H1 (cell line): ENCODE measurements around the gene TRPC4. TPM values are rescaled to one million over a fixed set of nuclear protein-coding genes. Genes with fewer than 3 reads are reported as not detected.

ENCODE experiments used
- CTCF ChIA-PET: fragments of 300-600 bp; sonication (Branson Sonifier 250); formaldehyde crosslinking; loops from one replicate; lab custom pipeline; 2021; ENCODE audit not compliant: partially characterized antibody; lab: Charles Lee
- POLR2A ChIA-PET: fragments of 300-600 bp; sonication (Branson Sonifier 250); formaldehyde crosslinking; loops from one replicate; lab custom pipeline; 2021; ENCODE audit warnings: inconsistent platforms; ENCODE audit not compliant: partially characterized antibody; lab: Charles Lee
- DNase-seq, 2 experiments: peaks; one replicate each; pipeline versions ENCODE4 v3.0.0 to v3.0.0-alpha.2; 2010 to 2022; ENCODE audit warnings: low spot score in 2 of 2, low read depth in 1 of 2, mixed read lengths in 1 of 2
- FAIRE-seq: peaks from 2 replicates; lab custom pipeline; 2011; peaks lifted over from hg19 to GRCh38; lab: Jason Lieb, UNC
- H2AFZ ChIP-seq: 2 replicates; pipeline ENCODE4 v1.8.1; 2012; ENCODE audit warnings: low read length, inconsistent platforms
- H2AK5ac ChIP-seq: 2 replicates; pipeline ENCODE4 v1.6.1; 2013; ENCODE audit warnings: low read depth, low read length
- H2BK120ac ChIP-seq: replicated peaks from 2 replicates; pipeline ENCODE3; 2013; ENCODE audit warnings: low read depth, low read length, inconsistent platforms
- H2BK12ac ChIP-seq: 2 replicates; pipeline ENCODE4 v1.6.1; 2013; ENCODE audit warnings: low read depth, low read length
- H2BK15ac ChIP-seq: 2 replicates; pipeline ENCODE4 v1.6.1; 2013; ENCODE audit warnings: low read length
- H2BK20ac ChIP-seq: 2 replicates; pipeline ENCODE4 v1.6.1; 2013; ENCODE audit warnings: low read length
- H2BK5ac ChIP-seq: 2 replicates; pipeline ENCODE4 v1.6.1; 2013; ENCODE audit warnings: low read depth, low read length
- H3K14ac ChIP-seq: 2 replicates; pipeline ENCODE4 v1.6.1; 2013; ENCODE audit warnings: inconsistent platforms; ENCODE audit not compliant: insufficient read length
- H3K18ac ChIP-seq: 2 replicates; pipeline ENCODE4 v1.6.1; 2013; ENCODE audit warnings: low read length; ENCODE audit errors: extremely low read depth
- H3K23ac ChIP-seq: 2 replicates; pipeline ENCODE4 v1.6.1; 2013; ENCODE audit warnings: inconsistent platforms; ENCODE audit not compliant: insufficient read length
- H3K23me2 ChIP-seq: 2 replicates; pipeline ENCODE4 v1.6.1; 2013; ENCODE audit warnings: low read depth, low read length
- H3K27ac ChIP-seq: 2 replicates; pipeline ENCODE4 v1.6.1; 2011; ENCODE audit warnings: low read depth, low read length, inconsistent platforms
- H3K27me3 ChIP-seq, 4 experiments: replicated peaks in 1 of 4; 1 replicate in 1 of 4; 2 replicates in 3 of 4; pipeline versions ENCODE4 v1.6.1 to v1.8.1; 2011 to 2013; ENCODE audit warnings: low read length in 3 of 4, mild to moderate bottlenecking in 3 of 4, inconsistent platforms in 2 of 4, mixed read lengths in 2 of 4, moderate library complexity in 1 of 4; ENCODE audit not compliant: control insufficient read depth in 3 of 4, insufficient read depth in 3 of 4; ENCODE audit errors: extremely low read depth in 1 of 4
- H3K36me3 ChIP-seq, 4 experiments: 2 replicates each; pipeline versions ENCODE4 v1.6.1 to v1.8.1; 2011 to 2013; ENCODE audit warnings: mild to moderate bottlenecking in 4 of 4, low read length in 3 of 4, moderate library complexity in 2 of 4, control low read depth in 1 of 4, inconsistent platforms in 1 of 4; ENCODE audit not compliant: insufficient read depth in 4 of 4, control insufficient read depth in 2 of 4
- H3K4ac ChIP-seq: replicated peaks from 2 replicates; pipeline ENCODE3; 2013; ENCODE audit warnings: low read length, low read depth, mixed read lengths, inconsistent platforms; ENCODE audit not compliant: insufficient read length
- H3K4me1 ChIP-seq, 4 experiments: replicated peaks in 1 of 4; 1 replicate in 1 of 4; 2 replicates in 3 of 4; pipeline versions ENCODE4 v1.6.1 to v1.8.1; 2011 to 2013; ENCODE audit warnings: low read length in 3 of 4, inconsistent platforms in 2 of 4, mixed read lengths in 1 of 4; ENCODE audit not compliant: insufficient read depth in 4 of 4, control insufficient read depth in 3 of 4
- H3K4me2 ChIP-seq, 2 experiments: 2 replicates each; pipeline versions ENCODE4 v1.6.1 to v1.8.1; 2011 to 2013; ENCODE audit warnings: low read depth in 2 of 2, low read length in 2 of 2, control low read depth in 1 of 2, inconsistent platforms in 1 of 2, mild to moderate bottlenecking in 1 of 2; ENCODE audit not compliant: insufficient read depth in 1 of 2
- H3K4me3 ChIP-seq, 4 experiments: fragments of 200-600, 300-600 bp in 1 of 4; sonication (generic), shearing (Covaris generic), sonication (Bioruptor Twin) in 1 of 4; 2 replicates each; pipeline versions ENCODE4 v1.5.1 to v1.8.1; 2011 to 2016; ENCODE audit warnings: low read length in 4 of 4, low read depth in 3 of 4, control low read depth in 2 of 4, inconsistent platforms in 2 of 4, mild to moderate bottlenecking in 2 of 4, mixed read lengths in 1 of 4, moderate library complexity in 1 of 4; ENCODE audit not compliant: insufficient read depth in 2 of 4; ENCODE audit errors: extremely low read depth in 1 of 4
- H3K56ac ChIP-seq: replicated peaks from 2 replicates; pipeline ENCODE3; 2013; ENCODE audit warnings: low read depth, mild to moderate bottlenecking, mixed read lengths, low read length, inconsistent platforms; ENCODE audit not compliant: insufficient read length
- H3K79me1 ChIP-seq: 2 replicates; pipeline ENCODE4 v1.6.1; 2013; ENCODE audit warnings: low read depth, low read length, control low read depth
- H3K79me2 ChIP-seq, 2 experiments: 2 replicates each; pipeline versions ENCODE4 v1.6.1 to v1.8.1; 2012 to 2013; ENCODE audit warnings: low read length in 2 of 2, mild to moderate bottlenecking in 2 of 2, inconsistent platforms in 1 of 2; ENCODE audit not compliant: insufficient read depth in 2 of 2, control insufficient read depth in 1 of 2
- H3K9ac ChIP-seq, 4 experiments: replicated peaks in 1 of 4; 1 replicate in 1 of 4; 2 replicates in 3 of 4; pipeline versions ENCODE4 v1.6.1 to v1.8.1; 2011 to 2013; ENCODE audit warnings: low read depth in 3 of 4, low read length in 3 of 4, control low read depth in 2 of 4, mild to moderate bottlenecking in 2 of 4, moderate library complexity in 2 of 4, inconsistent platforms in 1 of 4; ENCODE audit errors: extremely low read depth in 1 of 4
- H3K9me3 ChIP-seq, 2 experiments: 2 replicates each; pipeline versions ENCODE4 v1.6.1 to v1.8.1; 2012 to 2013; ENCODE audit warnings: mild to moderate bottlenecking in 2 of 2, moderate library complexity in 2 of 2, control low read depth in 1 of 2, inconsistent platforms in 1 of 2, low read depth in 1 of 2, low read length in 1 of 2, mixed read lengths in 1 of 2; ENCODE audit not compliant: insufficient read depth in 2 of 2
- H4K20me1 ChIP-seq, 2 experiments: replicated peaks in 1 of 2; 2 replicates each; pipeline versions ENCODE3 to v1.8.1; 2011 to 2013; ENCODE audit warnings: inconsistent platforms in 2 of 2, low read length in 2 of 2, mild to moderate bottlenecking in 1 of 2; ENCODE audit not compliant: insufficient read depth in 2 of 2, control insufficient read depth in 1 of 2
- H4K5ac ChIP-seq: 2 replicates; pipeline ENCODE4 v1.6.1; 2013; ENCODE audit warnings: low read length, low read depth, mixed read lengths, inconsistent platforms; ENCODE audit not compliant: insufficient read length
- H4K8ac ChIP-seq: 2 replicates; pipeline ENCODE4 v1.8.0; 2013; ENCODE audit warnings: mild to moderate bottlenecking, moderate library complexity, low read length, inconsistent platforms; ENCODE audit not compliant: insufficient read depth; ENCODE audit errors: extremely low read depth
- H4K91ac ChIP-seq: replicated peaks from 2 replicates; pipeline ENCODE3; 2013; ENCODE audit warnings: low read length, mixed read lengths, inconsistent platforms; ENCODE audit not compliant: insufficient read length
- ATF2 ChIP-seq: IDR thresholded peaks from 2 replicates; pipeline ENCODE4 v1.6.1; 2012; ENCODE audit warnings: low read length, inconsistent platforms
- ATF3 ChIP-seq: IDR thresholded peaks from 2 replicates; pipeline ENCODE4 v1.6.1; 2011; ENCODE audit warnings: low read depth, mild to moderate bottlenecking, low read length; ENCODE audit not compliant: insufficient read depth
- CBX5 ChIP-seq: fragments of 300-800, 300-1000 bp; sonication (generic); IDR thresholded peaks from 2 replicates; pipeline ENCODE4 v1.7.1; 2016; ENCODE audit warnings: antibody characterized with exemption, low read length, low read depth
- CREB1 ChIP-seq: IDR thresholded peaks from 2 replicates; pipeline ENCODE4 v1.6.1; 2012; ENCODE audit warnings: inconsistent platforms
- EP300 ChIP-seq, 2 experiments: IDR thresholded peaks; 1 replicate in 1 of 2; 2 replicates in 1 of 2; pipeline ENCODE4 v1.6.1; 2011 to 2012; ENCODE audit warnings: low read depth in 2 of 2, low read length in 2 of 2, mild to moderate bottlenecking in 2 of 2, borderline replicate concordance in 1 of 2, inconsistent platforms in 1 of 2, moderate library complexity in 1 of 2
- GABPA ChIP-seq: IDR thresholded peaks from 2 replicates; pipeline ENCODE4 v1.6.1; 2011; ENCODE audit warnings: mild to moderate bottlenecking, low read length, moderate library complexity, borderline replicate concordance; ENCODE audit not compliant: insufficient read depth
- GTF2F1 ChIP-seq: IDR thresholded peaks from 2 replicates; pipeline ENCODE4 v1.6.1; 2012; ENCODE audit warnings: low read depth, low read length, improper control_type of control experiment, borderline replicate concordance
- POLR2AphosphoS5 ChIP-seq: IDR thresholded peaks from 2 replicates; pipeline ENCODE4 v1.6.1; 2011; ENCODE audit warnings: low read depth, low read length
- RXRA ChIP-seq: IDR thresholded peaks from 2 replicates; pipeline ENCODE4 v1.6.1; 2011; ENCODE audit warnings: low read depth, mild to moderate bottlenecking, low read length, moderate library complexity; ENCODE audit not compliant: insufficient read depth
- TBP ChIP-seq: IDR thresholded peaks from 2 replicates; pipeline ENCODE4 v1.6.1; 2011; ENCODE audit warnings: low read depth, low read length, improper control_type of control experiment
- TCF12 ChIP-seq: IDR thresholded peaks from 2 replicates; pipeline ENCODE4 v1.6.1; 2011; ENCODE audit warnings: low read depth, mild to moderate bottlenecking, low read length
- TEAD4 ChIP-seq: IDR thresholded peaks from 2 replicates; pipeline ENCODE4 v1.6.1; 2012; ENCODE audit warnings: low read depth, low read length, inconsistent platforms, mixed read lengths
- WGBS, 2 experiments: shearing (Covaris generic) in 1 of 2; methylation state at CpG; one replicate each; pipeline versions ENCODE4 v1.1.6 to v1.1.7; 2013 to 2015; ENCODE audit warnings: low lambda C conversion rate in 2 of 2, mixed read lengths in 2 of 2, inconsistent platforms in 1 of 2, low coverage in 1 of 2, missing lambda C conversion rate in 1 of 2; ENCODE audit not compliant: insufficient replicate concordance in 2 of 2, insufficient coverage in 1 of 2, insufficient read length in 1 of 2; ENCODE audit errors: extremely low coverage in 1 of 2, missing lambda C conversion rate in 1 of 2; 5-methylcytosine and 5-hydroxymethylcytosine counted together
- polyA plus RNA-seq, 7 experiments: library from polyadenylated mRNA; depleted of rRNA in 3 of 7; stranded (reverse) in 5 of 7; unstranded in 2 of 7; fragments of >200 nt in 5 of 7; fragments of 200-250 nt in 2 of 7; gene quantifications; 1 replicate in 5 of 7; 2 replicates in 1 of 7; 4 replicates in 1 of 7; pipeline versions ENCODE4 v1.2.1 to v1.2.3, GENCODE V29; 2011 to 2013; ENCODE audit warnings: missing spikeins in 2 of 7, mixed read lengths in 2 of 7
- total RNA-seq: library from RNA; stranded (reverse); fragmentation: NEBNext Ultra II Directional; extraction: Animal tissue kit (Norgen Biotek cat#: 25700); gene quantifications from 2 replicates; pipeline ENCODE4 v1.2.1, GENCODE V29; 2021

TRPC4 gene
- total and polyA plus RNA-seq, 2 of the 8 experiments (the other 6 are each of a cell fraction or from before 2014, with no cell fraction given) = 12.3 to 14.7 TPM

GRCh38 chr13:37769545-37769944 is 100.0 kb downstream of the TRPC4 start:
- Histone ChIP-seq H3K9me3 (no peaks in the 10 kb centered on the region), H3K18ac (no peak overlapping the region), H4K5ac (no peak overlapping the region), H3K4me2 (no peak overlapping the region), H3K27me3 (no peaks in the 10 kb centered on the region), H4K8ac (no peak overlapping the region), H2AK5ac (no peak overlapping the region), H3K56ac (no peak overlapping the region), H3K9ac (no peak overlapping the region), H3K36me3 (no peaks in the 10 kb centered on the region), H3K4me1 (no peaks in the 10 kb centered on the region), H2BK15ac (no peak overlapping the region), H4K20me1 (peaks cover 0 to 2% of the 10 kb centered on the region in 2 experiments), H3K79me2 (no peaks in the 10 kb centered on the region), H3K23ac (no peak overlapping the region), H3K14ac (no peak overlapping the region), H3K79me1 (no peaks in the 10 kb centered on the region), H4K91ac (no peak overlapping the region), H2BK20ac (no peak overlapping the region), H3K27ac (no peak overlapping the region), H2BK12ac (no peak overlapping the region), H3K4me3 (no peak overlapping the region), H3K23me2 (no peaks in the 10 kb centered on the region), H2AFZ (no peak overlapping the region), H2BK5ac (no peak overlapping the region)
- DNase-seq (no peak), FAIRE-seq (peak; percentile 32)
- POLR2A ChIA-PET = no interaction called here
- CTCF ChIA-PET = interaction anchor here (1.3 to 2.4 kb wide), 2 partner anchors 35 to 101 kb away, joined by 5 to 6 read pairs; partner anchors contain the start of gene TRPC4
- TF ChIP-seq EP300 (IDR thresholded peaks at IDR 0.05; ENCODE audit: borderline replicate concordance in 1 of 2, low read depth in 2 of 2, low read length in 2 of 2) = no peak
- TF ChIP-seq ATF3 = no peak
- TF ChIP-seq GABPA = no peak
- TF ChIP-seq RXRA = no peak
- TF ChIP-seq GTF2F1 = no peak
- TF ChIP-seq TCF12 = no peak
- TF ChIP-seq CREB1 = no peak
- TF ChIP-seq TEAD4 = no peak
- no peak for TF ChIP-seq POLR2AphosphoS5
- no peak for TF ChIP-seq TBP
- TF ChIP-seq ATF2 = no peak
- no peak for TF ChIP-seq CBX5
- TF ChIP-seq, all 59 proteins: peak for 0
- Histone ChIP-seq H3K4ac (no peak overlapping the region), H2BK120ac (no peak overlapping the region)
- 91% methylated on average over 2 of the region's 2 CpGs; no CpG with 5 or more reads in 1 of the 2 experiments for WGBS, 2 experiments
